Type B pancreatic cell (in vitro differentiated cells): ENCODE results near the gene TSHZ2. TPM values are rescaled to one million over a fixed set of nuclear protein-coding genes. Genes with fewer than 3 reads are reported as not detected.

ENCODE experiments used
- DNase-seq: peaks from one replicate; pipeline ENCODE4 v3.0.0; 2021; ENCODE audit warnings: mixed read lengths; ENCODE audit not compliant: unreplicated experiment; ENCODE audit errors: extremely low spot score
- H3K27ac Mint-ChIP-seq: 2 replicates; pipeline ENCODE4 v1.8.0; 2021; ENCODE audit warnings: mild to moderate bottlenecking, mixed read lengths
- H3K27me3 Mint-ChIP-seq: 2 replicates; pipeline ENCODE4 v1.8.0; 2021; ENCODE audit warnings: mixed read lengths
- H3K36me3 Mint-ChIP-seq: 2 replicates; pipeline ENCODE4 v1.8.0; 2021; ENCODE audit warnings: mixed read lengths
- H3K4me1 Mint-ChIP-seq: one replicate; pipeline ENCODE4 v1.8.0; 2021; ENCODE audit warnings: mixed read lengths; ENCODE audit not compliant: unreplicated experiment
- H3K4me3 Mint-ChIP-seq: 2 replicates; pipeline ENCODE4 v1.8.0; 2021; ENCODE audit warnings: mild to moderate bottlenecking, mixed read lengths
- H3K9me3 Mint-ChIP-seq: 2 replicates; pipeline ENCODE4 v1.8.0; 2021; ENCODE audit warnings: mixed read lengths
- CTCF ChIP-seq: fragments of 200-600 bp; sonication (generic); conservative IDR thresholded peaks from 2 replicates; pipeline ENCODE4 v1.5.0; 2021; ENCODE audit warnings: antibody characterized with exemption, mild to moderate bottlenecking
- total RNA-seq: library from RNA; stranded (reverse); gene quantifications from 2 replicates; pipeline ENCODE4 v1.2.1, GENCODE V29; 2021; ENCODE audit warnings: low replicate concordance

Gene TSHZ2
- total RNA-seq, 1 donor from 2014 or later, result 45.5 TPM

GRCh38 chr20:52975029-52975732 is 3.0 kb downstream of the TSHZ2 start:
- Mint-ChIP-seq H3K4me3 (peak overlapping the region; percentile 99), H3K4me1 (peaks cover 57% of the 10 kb centered on the region), H3K27ac (peak overlapping the region; percentile 87), H3K36me3 (no peaks in the 10 kb centered on the region), H3K9me3 (no peaks in the 10 kb centered on the region), H3K27me3 (peaks cover 11% of the 10 kb centered on the region)
- DNase-seq, result no peak
- no peak for TF ChIP-seq CTCF

GRCh38 chr20:52975803-52976531 is 3.8 kb downstream of the TSHZ2 start:
- H3K4me1 Mint-ChIP-seq, result peaks cover 64% of the 10 kb centered on the region
- no peaks in the 10 kb centered on the region for H3K9me3 Mint-ChIP-seq
- DNase-seq, result no peak
- H3K27ac Mint-ChIP-seq, result peak overlapping the region; percentile 87
- no peak for TF ChIP-seq CTCF
- H3K4me3 Mint-ChIP-seq, result peak overlapping the region; percentile 99
- no peaks in the 10 kb centered on the region for H3K36me3 Mint-ChIP-seq
- peaks cover 11% of the 10 kb centered on the region for H3K27me3 Mint-ChIP-seq

GRCh38 chr20:52978851-52979250 is 6.7 kb downstream of the TSHZ2 start:
- Mint-ChIP-seq H3K36me3 (peaks cover 2% of the 10 kb centered on the region), H3K4me1 (peaks cover 63% of the 10 kb centered on the region), H3K27ac (no peak overlapping the region), H3K27me3 (peaks cover 11% of the 10 kb centered on the region), H3K9me3 (no peaks in the 10 kb centered on the region), H3K4me3 (no peak overlapping the region)
- DNase-seq, result no peak
- no peak for TF ChIP-seq CTCF

GRCh38 chr20:52981051-52981450 is 8.9 kb downstream of the TSHZ2 start:
- Mint-ChIP-seq H3K36me3 (peaks cover 23% of the 10 kb centered on the region), H3K9me3 (peaks cover 5% of the 10 kb centered on the region), H3K4me1 (peaks cover 49% of the 10 kb centered on the region), H3K4me3 (no peak overlapping the region), H3K27me3 (peaks cover 11% of the 10 kb centered on the region), H3K27ac (no peak overlapping the region)
- no peak for DNase-seq
- TF ChIP-seq CTCF, result no peak

- Mint-ChIP-seq H3K9me3 (peaks cover 5% of the 10 kb centered on the region), H3K4me1 (peaks cover 28% of the 10 kb centered on the region), H3K27ac (no peak overlapping the region), H3K36me3 (peaks cover 28% of the 10 kb centered on the region), H3K27me3 (peaks cover 8% of the 10 kb centered on the region), H3K4me3 (no peak overlapping the region)
- DNase-seq, result no peak
- TF ChIP-seq CTCF, result no peak
Observed at GRCh38 chr20:52983726-52984450, 11.7 kb downstream of the TSHZ2 start.
